Right lobe of liver (tissue), 4 donors: Measurements from ENCODE around the gene DRC1.

Source experiments
- POLR2A ChIP-seq: fragments of 450-650 bp; IDR thresholded peaks from one replicate; pipeline ENCODE4 v1.6.1; 2017; ENCODE audit warnings: antibody characterized with exemption, mild to moderate bottlenecking
- TF ChIP-seq, protein P1 (sequence below), 4 donors: fragments of 200-600 bp in 3 of 4; fragments of 450-650 bp in 1 of 4; IDR thresholded peaks; one replicate each; pipeline versions ENCODE4 v1.5.1 to v1.8.0; 2016 to 2022; ENCODE audit warnings: antibody characterized with exemption in 4 of 4, mild to moderate bottlenecking in 2 of 4
- donor health status: DM: no; HTN: no; CAD: no.
- donor health status: DM: no; HTN: no; CAD: no.
- donor health status: DM: no; HTN: yes; CAD: no.

- TF ChIP-seq, protein P1, sequence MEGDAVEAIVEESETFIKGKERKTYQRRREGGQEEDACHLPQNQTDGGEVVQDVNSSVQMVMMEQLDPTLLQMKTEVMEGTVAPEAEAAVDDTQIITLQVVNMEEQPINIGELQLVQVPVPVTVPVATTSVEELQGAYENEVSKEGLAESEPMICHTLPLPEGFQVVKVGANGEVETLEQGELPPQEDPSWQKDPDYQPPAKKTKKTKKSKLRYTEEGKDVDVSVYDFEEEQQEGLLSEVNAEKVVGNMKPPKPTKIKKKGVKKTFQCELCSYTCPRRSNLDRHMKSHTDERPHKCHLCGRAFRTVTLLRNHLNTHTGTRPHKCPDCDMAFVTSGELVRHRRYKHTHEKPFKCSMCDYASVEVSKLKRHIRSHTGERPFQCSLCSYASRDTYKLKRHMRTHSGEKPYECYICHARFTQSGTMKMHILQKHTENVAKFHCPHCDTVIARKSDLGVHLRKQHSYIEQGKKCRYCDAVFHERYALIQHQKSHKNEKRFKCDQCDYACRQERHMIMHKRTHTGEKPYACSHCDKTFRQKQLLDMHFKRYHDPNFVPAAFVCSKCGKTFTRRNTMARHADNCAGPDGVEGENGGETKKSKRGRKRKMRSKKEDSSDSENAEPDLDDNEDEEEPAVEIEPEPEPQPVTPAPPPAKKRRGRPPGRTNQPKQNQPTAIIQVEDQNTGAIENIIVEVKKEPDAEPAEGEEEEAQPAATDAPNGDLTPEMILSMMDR (IDR thresholded peaks at IDR 0.05): no peak
- TF ChIP-seq POLR2A: no peak
Measured at GRCh38 chr2:26480566-26481423, 79.1 kb downstream of the DRC1 start.
